ENCODE measurements around the gene ZNF200. TPM values are rescaled to one million over a fixed set of nuclear protein-coding genes. Genes with fewer than 3 reads are reported as not detected.

The ZNF200 gene
- total and polyA plus RNA-seq, 2 experiments from 2014 or later: 4.6 to 12.5 TPM

DNA sequence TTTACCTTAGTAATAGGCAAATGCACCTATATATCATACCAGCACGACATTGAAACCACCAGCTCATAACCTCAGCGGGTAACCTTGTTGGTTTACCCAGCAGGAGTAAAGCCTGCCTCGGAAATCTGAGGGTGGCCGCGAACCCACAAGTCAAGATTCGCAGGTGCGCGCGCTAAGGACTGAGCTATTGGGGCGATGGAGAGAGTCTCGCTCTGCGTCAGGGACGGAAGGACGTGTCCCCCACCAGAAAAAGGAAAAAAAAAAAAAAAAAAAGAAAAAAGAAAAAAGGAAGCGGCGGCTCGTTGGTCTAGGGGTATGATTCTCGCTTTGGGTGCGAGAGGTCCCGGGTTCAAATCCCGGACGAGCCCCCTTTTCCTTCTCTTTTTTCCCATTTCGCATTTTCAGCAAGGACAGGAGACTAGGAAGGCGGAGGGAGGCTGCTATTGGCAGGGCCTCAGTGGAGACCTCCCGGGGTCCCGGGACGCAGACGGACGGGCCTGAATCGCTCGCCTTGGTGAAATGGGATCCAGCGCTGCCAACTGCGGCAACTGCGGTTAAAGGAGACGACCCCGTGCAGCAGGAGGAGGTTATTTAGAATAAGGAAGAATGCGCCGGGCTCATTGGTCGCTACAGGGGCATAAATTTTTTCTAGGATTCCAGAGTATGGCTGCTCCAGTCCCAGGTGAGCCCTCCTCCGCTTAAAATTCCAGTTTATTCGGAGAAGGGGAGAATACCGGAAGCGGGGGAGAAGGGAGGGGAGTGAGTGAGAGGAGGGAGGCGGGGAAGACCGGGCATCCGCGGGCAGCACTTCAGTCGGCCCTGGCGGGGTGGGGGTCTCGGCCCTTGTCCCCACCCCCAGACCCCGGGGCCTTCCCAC lies 46.9 kb downstream of the ZNF200 start, which contains the start of gene OR1F1:
OR1F1 (plus strand) TSS at position 407 of the 877 bp plus-strand sequence.
- peaks cover 86% of the 10 kb centered on the region for H3K27me3 ChIP-seq
- H3K9me3 ChIP-seq (ENCODE audit: low read depth): no peaks in the 10 kb centered on the region
- H2AFZ ChIP-seq: peak within 1 kb of the TSS; percentile 91
- no peak for TF ChIP-seq EZH2phosphoT487 (IDR thresholded peaks at IDR 0.05; ENCODE audit: low read depth, severe bottlenecking, unreplicated experiment)
- TF ChIP-seq EZH2 (IDR thresholded peaks at IDR 0.05; ENCODE audit: borderline replicate concordance): no peak
- TF ChIP-seq CTCF (IDR thresholded peaks at IDR 0.05; ENCODE audit: poor library complexity): no peak
- peak within 1 kb of the TSS; percentile 91 for H3K4me2 ChIP-seq
- peaks cover 20% of the 10 kb centered on the region for H3K4me1 ChIP-seq (ENCODE audit: insufficient read depth)
- no peaks in the 10 kb centered on the region for H4K20me1 ChIP-seq (ENCODE audit: insufficient read depth, poor library complexity, severe bottlenecking)
- DNase-seq (ENCODE audit: low spot score): no peak
- WGBS (ENCODE audit: low lambda C conversion rate, missing lambda C conversion rate): 1% methylated on average over 34 of the region's 51 CpGs
- H3K4me3 ChIP-seq: peak within 1 kb of the TSS; percentile 73
- no peak within 1 kb of the TSS for H3K27ac ChIP-seq
- no peaks in the 10 kb centered on the region for H3K9me2 ChIP-seq (replicated peaks; ENCODE audit: insufficient read depth)
- H3K79me2 ChIP-seq: no peaks in the 10 kb centered on the region
- H3K36me3 ChIP-seq (replicated peaks; ENCODE audit: insufficient read depth, low read depth): no peaks in the 10 kb centered on the region

DNA sequence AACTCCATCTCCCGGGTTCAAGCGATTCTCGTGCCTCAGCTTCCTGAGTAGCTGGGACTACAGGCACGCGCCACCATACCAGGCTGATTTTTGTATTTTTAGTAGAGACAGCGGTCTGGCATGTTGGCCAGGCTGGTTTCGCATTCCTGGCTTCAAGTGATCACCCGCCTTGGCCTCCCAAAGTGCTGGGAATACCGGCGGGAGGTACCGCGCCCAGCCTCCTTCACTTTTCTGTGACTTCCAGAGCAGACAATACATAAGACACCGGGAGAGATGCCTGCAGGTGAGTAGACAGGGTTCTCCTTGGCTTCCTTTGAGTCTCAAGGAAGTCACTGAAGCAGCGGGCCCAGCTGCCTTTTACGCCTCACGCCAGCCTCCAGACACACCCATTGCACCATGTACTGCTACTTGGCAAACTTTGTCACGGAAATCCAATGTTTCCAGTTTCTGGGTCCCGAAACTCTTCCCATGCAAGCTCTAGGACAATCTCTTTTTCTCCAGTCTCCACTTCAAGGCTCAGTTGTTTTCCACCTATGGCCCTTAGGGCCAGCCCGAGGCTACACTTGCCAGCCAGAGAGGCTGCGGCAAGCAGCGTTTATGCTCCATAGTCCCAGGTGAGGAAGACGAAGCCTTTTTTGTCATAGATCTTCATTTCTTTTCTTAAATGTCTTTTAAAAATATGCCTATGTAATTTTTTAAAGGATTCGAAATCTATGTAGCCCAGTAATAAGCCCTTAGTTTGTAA lies 47.8 kb downstream of the ZNF200 start:
- H3K27ac ChIP-seq: no peak overlapping the region
- no peaks in the 10 kb centered on the region for H3K36me3 ChIP-seq (replicated peaks; ENCODE audit: insufficient read depth, low read depth)
- H3K27me3 ChIP-seq: peaks cover 89% of the 10 kb centered on the region
- H3K9me2 ChIP-seq (replicated peaks; ENCODE audit: insufficient read depth): no peaks in the 10 kb centered on the region
- peaks cover 26% of the 10 kb centered on the region for H3K4me1 ChIP-seq (ENCODE audit: insufficient read depth)
- DNase-seq (ENCODE audit: low spot score): no peak
- H3K9me3 ChIP-seq (ENCODE audit: low read depth): no peaks in the 10 kb centered on the region
- no peaks in the 10 kb centered on the region for H3K79me2 ChIP-seq
- TF ChIP-seq CTCF (IDR thresholded peaks at IDR 0.05; ENCODE audit: poor library complexity): no peak
- no peak for TF ChIP-seq EZH2 (IDR thresholded peaks at IDR 0.05; ENCODE audit: borderline replicate concordance)
- no peak for TF ChIP-seq EZH2phosphoT487 (IDR thresholded peaks at IDR 0.05; ENCODE audit: low read depth, severe bottlenecking, unreplicated experiment)
- H3K4me3 ChIP-seq: no peak overlapping the region
- no peaks in the 10 kb centered on the region for H4K20me1 ChIP-seq (ENCODE audit: insufficient read depth, poor library complexity, severe bottlenecking)
- 87% methylated on average over 23 of the region's 23 CpGs for WGBS (ENCODE audit: low lambda C conversion rate, missing lambda C conversion rate)
- H3K4me2 ChIP-seq: peak overlapping the region; percentile 91
- H2AFZ ChIP-seq: no peak overlapping the region

DNA sequence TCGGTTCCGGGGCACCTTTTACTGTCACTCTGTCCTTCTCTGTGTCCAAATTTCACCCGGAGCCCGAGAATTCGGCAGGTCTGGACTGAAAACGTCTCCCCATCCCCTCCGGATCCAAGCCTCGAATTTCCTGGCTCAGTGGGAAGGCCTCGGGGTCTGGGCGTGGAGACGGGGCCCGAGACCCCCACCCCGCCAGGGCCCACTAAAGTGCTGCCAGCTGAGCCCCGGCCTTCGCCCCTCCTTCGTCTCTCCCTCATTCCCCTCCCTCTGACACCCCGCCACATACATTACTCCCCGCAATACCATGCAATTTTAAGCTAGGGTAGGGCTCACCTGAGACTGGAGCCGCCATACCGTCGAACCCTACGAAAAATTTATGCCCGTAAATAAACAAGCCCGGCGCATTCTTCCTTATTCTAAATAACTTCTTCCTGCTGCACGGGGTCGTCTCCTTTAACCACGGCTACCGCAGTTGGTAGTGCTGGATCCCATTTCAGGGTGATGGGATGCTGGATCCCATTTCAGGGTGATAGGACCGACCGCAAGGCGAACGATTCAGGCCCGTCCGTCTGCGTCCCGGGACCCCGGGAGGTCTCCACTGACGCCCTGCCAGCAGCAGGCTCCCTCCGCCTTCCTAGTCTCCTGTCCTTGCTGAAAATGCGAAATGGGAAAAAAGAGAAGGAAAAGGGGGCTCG lies 51.4 kb downstream of the ZNF200 start:
- H4K20me1 ChIP-seq (ENCODE audit: insufficient read depth, poor library complexity, severe bottlenecking): no peaks in the 10 kb centered on the region
- no peaks in the 10 kb centered on the region for H3K36me3 ChIP-seq (replicated peaks; ENCODE audit: insufficient read depth, low read depth)
- peaks cover 88% of the 10 kb centered on the region for H3K27me3 ChIP-seq
- no peaks in the 10 kb centered on the region for H3K9me3 ChIP-seq (ENCODE audit: low read depth)
- DNase-seq (ENCODE audit: low spot score): no peak
- no peaks in the 10 kb centered on the region for H3K79me2 ChIP-seq
- H3K9me2 ChIP-seq (replicated peaks; ENCODE audit: insufficient read depth): no peaks in the 10 kb centered on the region
- WGBS (ENCODE audit: low lambda C conversion rate, missing lambda C conversion rate): 4% methylated on average over 42 of the region's 42 CpGs
- H3K4me1 ChIP-seq (ENCODE audit: insufficient read depth): peaks cover 14% of the 10 kb centered on the region
- peak overlapping the region; percentile 81 for H2AFZ ChIP-seq
- peak overlapping the region; percentile 94 for H3K4me2 ChIP-seq
- TF ChIP-seq EZH2phosphoT487 (IDR thresholded peaks at IDR 0.05; ENCODE audit: low read depth, severe bottlenecking, unreplicated experiment): peak; percentile 18
- no peak for TF ChIP-seq CTCF (IDR thresholded peaks at IDR 0.05; ENCODE audit: poor library complexity)
- peak; percentile 61 for TF ChIP-seq EZH2 (IDR thresholded peaks at IDR 0.05; ENCODE audit: borderline replicate concordance)
- peak overlapping the region; percentile 16 for H3K4me3 ChIP-seq
- H3K27ac ChIP-seq: no peak overlapping the region

Measured in hepatocyte (in vitro differentiated cells).